ENCODE measurements around the gene PDCD4. TPM values are rescaled to one million over a fixed set of nuclear protein-coding genes. Genes with fewer than 3 reads are reported as not detected.

The PDCD4 gene
- total RNA-seq, 4 donors from 2014 or later: 17.4 to 157 (median 138) TPM

DNA sequence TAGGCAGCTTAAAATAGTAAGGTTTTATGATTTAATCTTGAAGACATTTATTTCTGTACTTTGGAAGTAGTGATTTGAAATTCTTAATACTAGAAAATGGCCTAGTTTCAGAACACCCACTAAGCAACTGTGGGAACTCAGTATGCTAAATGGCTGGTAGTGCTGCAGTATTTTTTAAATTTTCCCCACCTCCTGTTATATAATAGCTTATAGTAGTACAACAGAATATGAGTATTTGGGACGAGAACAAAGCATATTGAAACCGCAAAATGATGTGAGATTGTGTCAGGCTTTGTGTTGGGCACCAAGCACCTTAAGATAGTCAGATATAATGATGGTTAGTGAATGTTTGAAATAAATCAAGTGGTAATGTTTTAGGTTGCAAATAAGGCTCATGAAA lies 55.7 kb downstream of the PDCD4 start:
- Histone ChIP-seq H3K27ac (no peak overlapping the region), H3K4me3 (no peak overlapping the region), H3K4me1 (peaks cover 6 to 9% of the 10 kb centered on the region in 2 donors), H3K9me3 (no peaks in the 10 kb centered on the region), H3K36me3 (no peaks in the 10 kb centered on the region), H3K27me3 (no peaks in the 10 kb centered on the region)
- no peak for DNase-seq
- no peak for TF ChIP-seq POLR2A (IDR thresholded peaks at IDR 0.05)
- TF ChIP-seq, protein P1, sequence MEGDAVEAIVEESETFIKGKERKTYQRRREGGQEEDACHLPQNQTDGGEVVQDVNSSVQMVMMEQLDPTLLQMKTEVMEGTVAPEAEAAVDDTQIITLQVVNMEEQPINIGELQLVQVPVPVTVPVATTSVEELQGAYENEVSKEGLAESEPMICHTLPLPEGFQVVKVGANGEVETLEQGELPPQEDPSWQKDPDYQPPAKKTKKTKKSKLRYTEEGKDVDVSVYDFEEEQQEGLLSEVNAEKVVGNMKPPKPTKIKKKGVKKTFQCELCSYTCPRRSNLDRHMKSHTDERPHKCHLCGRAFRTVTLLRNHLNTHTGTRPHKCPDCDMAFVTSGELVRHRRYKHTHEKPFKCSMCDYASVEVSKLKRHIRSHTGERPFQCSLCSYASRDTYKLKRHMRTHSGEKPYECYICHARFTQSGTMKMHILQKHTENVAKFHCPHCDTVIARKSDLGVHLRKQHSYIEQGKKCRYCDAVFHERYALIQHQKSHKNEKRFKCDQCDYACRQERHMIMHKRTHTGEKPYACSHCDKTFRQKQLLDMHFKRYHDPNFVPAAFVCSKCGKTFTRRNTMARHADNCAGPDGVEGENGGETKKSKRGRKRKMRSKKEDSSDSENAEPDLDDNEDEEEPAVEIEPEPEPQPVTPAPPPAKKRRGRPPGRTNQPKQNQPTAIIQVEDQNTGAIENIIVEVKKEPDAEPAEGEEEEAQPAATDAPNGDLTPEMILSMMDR (IDR thresholded peaks at IDR 0.05): no peak
- intact Hi-C loops (cut with DNase I; ENCODE audit: low total_unique reads): no loop called here

GRCh38 chr10:110931769-110932381 lies 60.1 kb downstream of the PDCD4 start:
- Histone ChIP-seq H3K27me3 (no peaks in the 10 kb centered on the region), H3K36me3 (no peaks in the 10 kb centered on the region), H3K9me3 (no peaks in the 10 kb centered on the region), H3K27ac (no peak overlapping the region), H3K4me1 (peaks cover 0 to 4% of the 10 kb centered on the region in 2 donors), H3K4me3 (no peak overlapping the region)
- TF ChIP-seq POLR2A (IDR thresholded peaks at IDR 0.05): no peak
- TF ChIP-seq, protein P1 (IDR thresholded peaks at IDR 0.05): no peak
- intact Hi-C loops (cut with DNase I; ENCODE audit: low total_unique reads): no loop called here
- DNase-seq: no peak

GRCh38 chr10:110932505-110933180 lies 60.9 kb downstream of the PDCD4 start:
- Histone ChIP-seq H3K9me3 (no peaks in the 10 kb centered on the region), H3K36me3 (no peaks in the 10 kb centered on the region), H3K4me1 (peaks cover 0 to 4% of the 10 kb centered on the region in 2 donors), H3K4me3 (no peak overlapping the region), H3K27ac (no peak overlapping the region), H3K27me3 (no peaks in the 10 kb centered on the region)
- DNase-seq: no peak
- TF ChIP-seq POLR2A (IDR thresholded peaks at IDR 0.05): no peak
- intact Hi-C loops (cut with DNase I; ENCODE audit: low total_unique reads): no loop called here

DNA sequence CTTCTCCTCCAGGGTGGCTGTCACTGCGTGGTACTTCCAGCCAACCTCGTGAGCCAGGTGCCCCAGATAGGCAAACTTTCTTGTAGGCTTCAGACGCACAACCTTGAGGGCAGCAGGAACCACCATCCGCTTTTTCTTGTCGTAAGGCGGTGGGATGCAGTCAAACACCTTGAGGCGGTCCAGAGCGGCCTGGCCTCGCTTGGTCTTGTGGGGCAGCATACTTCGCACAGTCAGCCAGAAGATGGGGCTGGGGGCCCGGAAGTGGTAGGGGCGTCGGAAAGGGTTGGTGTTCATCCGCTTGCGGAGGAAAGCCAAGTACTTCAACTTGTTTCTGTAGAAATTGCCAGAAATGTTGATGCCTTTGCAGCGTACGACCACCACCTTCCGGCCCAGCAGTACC lies 65.0 kb downstream of the PDCD4 start:
- TF ChIP-seq POLR2A (IDR thresholded peaks at IDR 0.05): no peak
- TF ChIP-seq, protein P1 (IDR thresholded peaks at IDR 0.05): no peak
- no peak overlapping the region for H3K27ac ChIP-seq
- no peak for DNase-seq
- H3K4me1 ChIP-seq: peaks cover 0 to 4% of the 10 kb centered on the region in 2 donors
- H3K27me3 ChIP-seq: no peaks in the 10 kb centered on the region
- H3K9me3 ChIP-seq: no peaks in the 10 kb centered on the region
- intact Hi-C loops (cut with DNase I; ENCODE audit: low total_unique reads): no loop called here
- H3K36me3 ChIP-seq: no peaks in the 10 kb centered on the region
- no peak overlapping the region for H3K4me3 ChIP-seq

GRCh38 chr10:110939419-110939818 lies 67.7 kb downstream of the PDCD4 start:
- no peak for TF ChIP-seq POLR2A (IDR thresholded peaks at IDR 0.05)
- TF ChIP-seq, protein P1 (IDR thresholded peaks at IDR 0.05): no peak
- no peak overlapping the region for H3K4me3 ChIP-seq

More at GRCh38 chr10:110939419-110939818, 67.7 kb downstream of the PDCD4 start:
- Histone ChIP-seq H3K27ac (no peak overlapping the region), H3K9me3 (no peaks in the 10 kb centered on the region), H3K4me1 (no peaks in the 10 kb centered on the region), H3K27me3 (no peaks in the 10 kb centered on the region), H3K36me3 (no peaks in the 10 kb centered on the region)
- DNase-seq: no peak
- intact Hi-C loops (cut with DNase I; ENCODE audit: low total_unique reads): no loop called here
